Measurements from ENCODE around the gene CTNS. TPM values are rescaled to one million over a fixed set of nuclear protein-coding genes. Genes with fewer than 3 reads are reported as not detected.

CTNS gene
- total RNA-seq, 2 donors from 2014 or later = 6.6 to 23.3 TPM

DNA sequence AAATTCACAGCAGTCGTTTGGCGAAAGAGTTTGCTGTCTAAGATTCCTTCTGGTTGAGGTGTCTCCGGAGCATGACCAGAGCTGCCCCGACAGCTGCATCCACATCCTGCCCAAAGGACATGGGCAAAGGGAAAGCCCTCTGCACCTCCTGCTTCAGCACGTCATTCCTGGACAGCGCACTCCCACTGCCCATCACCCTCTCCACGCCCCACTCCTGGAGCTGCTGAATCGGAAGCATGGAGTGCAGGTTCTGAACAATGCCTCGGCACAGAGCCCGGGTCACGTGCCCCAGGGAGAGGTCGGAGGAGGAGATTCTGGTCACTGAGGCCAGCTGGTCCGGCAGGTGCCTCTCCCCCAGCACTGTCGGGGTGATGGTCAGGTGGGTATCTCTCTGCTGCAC, 26.0 kb upstream of the CTNS start:
- H3K9me3 ChIP-seq = no peaks in the 10 kb centered on the region
- DNase-seq (ENCODE audit: low spot score) = no peak
- peaks cover 32% of the 10 kb centered on the region for H3K36me3 ChIP-seq
- H3K27me3 ChIP-seq (replicated peaks; ENCODE audit: insufficient read depth) = no peaks in the 10 kb centered on the region
- no peaks in the 10 kb centered on the region for H3K4me1 ChIP-seq (ENCODE audit: control insufficient read depth in 1 of 2, low read depth in 2 of 2)
- ATAC-seq (ENCODE audit: insufficient number of reproducible peaks, low FRiP score, low read depth) = no peak
- no peak overlapping the region for H3K27ac ChIP-seq
- H3K4me3 ChIP-seq = no peak overlapping the region
- TF ChIP-seq, protein P1, sequence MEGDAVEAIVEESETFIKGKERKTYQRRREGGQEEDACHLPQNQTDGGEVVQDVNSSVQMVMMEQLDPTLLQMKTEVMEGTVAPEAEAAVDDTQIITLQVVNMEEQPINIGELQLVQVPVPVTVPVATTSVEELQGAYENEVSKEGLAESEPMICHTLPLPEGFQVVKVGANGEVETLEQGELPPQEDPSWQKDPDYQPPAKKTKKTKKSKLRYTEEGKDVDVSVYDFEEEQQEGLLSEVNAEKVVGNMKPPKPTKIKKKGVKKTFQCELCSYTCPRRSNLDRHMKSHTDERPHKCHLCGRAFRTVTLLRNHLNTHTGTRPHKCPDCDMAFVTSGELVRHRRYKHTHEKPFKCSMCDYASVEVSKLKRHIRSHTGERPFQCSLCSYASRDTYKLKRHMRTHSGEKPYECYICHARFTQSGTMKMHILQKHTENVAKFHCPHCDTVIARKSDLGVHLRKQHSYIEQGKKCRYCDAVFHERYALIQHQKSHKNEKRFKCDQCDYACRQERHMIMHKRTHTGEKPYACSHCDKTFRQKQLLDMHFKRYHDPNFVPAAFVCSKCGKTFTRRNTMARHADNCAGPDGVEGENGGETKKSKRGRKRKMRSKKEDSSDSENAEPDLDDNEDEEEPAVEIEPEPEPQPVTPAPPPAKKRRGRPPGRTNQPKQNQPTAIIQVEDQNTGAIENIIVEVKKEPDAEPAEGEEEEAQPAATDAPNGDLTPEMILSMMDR (IDR thresholded peaks at IDR 0.05) = no peak

DNA sequence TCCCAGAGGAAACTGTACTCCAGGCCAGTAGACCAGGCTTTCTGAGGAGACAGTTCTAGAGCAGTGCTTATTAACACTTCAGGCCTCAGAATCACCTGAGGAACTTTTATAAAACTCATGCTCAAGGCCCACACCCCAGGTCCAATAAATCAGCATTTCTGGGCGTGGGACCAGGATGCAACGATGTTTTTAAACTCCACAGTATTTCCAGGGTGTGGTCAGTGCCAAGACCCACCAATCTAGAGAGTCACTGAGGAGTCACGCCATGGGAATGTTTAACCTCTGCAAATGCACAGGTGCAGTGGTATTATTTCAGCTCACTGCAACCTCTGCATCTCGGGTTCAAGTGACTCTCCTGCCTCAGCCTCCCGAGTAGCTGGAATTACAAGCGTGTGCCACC, 23.4 kb upstream of the CTNS start:
- Histone ChIP-seq H3K27ac (no peak overlapping the region), H3K4me1 (ENCODE audit: control insufficient read depth in 1 of 2, low read depth in 2 of 2) (no peaks in the 10 kb centered on the region), H3K36me3 (peaks cover 32% of the 10 kb centered on the region), H3K9me3 (no peaks in the 10 kb centered on the region), H3K4me3 (no peak overlapping the region), H3K27me3 (replicated peaks; ENCODE audit: insufficient read depth) (no peaks in the 10 kb centered on the region)
- no peak for DNase-seq (ENCODE audit: low spot score)
- TF ChIP-seq, protein P1 (IDR thresholded peaks at IDR 0.05) = no peak
- no peak for ATAC-seq (ENCODE audit: insufficient number of reproducible peaks, low FRiP score, low read depth)

DNA sequence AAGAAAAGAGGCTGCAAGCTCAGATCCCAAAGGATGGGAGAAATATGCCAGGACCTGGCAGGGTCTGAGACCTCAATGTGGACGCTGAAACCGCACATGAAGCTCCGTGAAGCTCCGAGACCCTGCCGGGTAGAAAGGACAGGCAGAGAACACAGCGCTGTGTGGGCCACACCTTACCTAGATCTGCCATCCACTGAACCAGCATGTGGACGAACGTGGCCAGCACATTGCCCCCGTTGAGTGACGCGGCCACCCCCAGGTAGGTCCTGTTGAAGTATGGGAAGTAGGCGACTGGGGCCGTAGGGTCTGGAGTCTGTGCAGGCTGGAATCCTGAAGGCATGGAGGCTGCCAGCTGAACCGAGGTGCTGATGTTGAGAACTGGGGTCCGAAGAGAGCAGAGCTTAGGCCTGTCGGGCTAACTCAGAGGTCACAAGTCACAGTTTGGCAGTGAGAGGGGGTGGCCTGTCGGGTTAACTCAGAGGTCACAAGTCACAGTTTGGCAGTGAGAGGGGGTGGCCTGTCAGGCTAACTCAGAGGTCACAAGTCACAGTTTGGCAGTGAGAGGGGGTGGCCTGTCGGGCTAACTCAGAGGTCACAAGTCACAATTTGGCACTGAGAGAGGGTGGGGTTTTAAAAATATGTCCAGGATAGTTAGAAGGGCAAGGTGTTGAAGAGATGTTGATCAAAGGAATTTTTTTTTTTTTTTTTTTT, 21.2 kb upstream of the CTNS start:
- H3K36me3 ChIP-seq = peaks cover 17% of the 10 kb centered on the region
- H3K27me3 ChIP-seq (replicated peaks; ENCODE audit: insufficient read depth) = no peaks in the 10 kb centered on the region
- TF ChIP-seq, protein P1 (IDR thresholded peaks at IDR 0.05) = no peak
- ATAC-seq (ENCODE audit: insufficient number of reproducible peaks, low FRiP score, low read depth) = no peak
- no peak overlapping the region for H3K27ac ChIP-seq
- no peaks in the 10 kb centered on the region for H3K4me1 ChIP-seq (ENCODE audit: control insufficient read depth in 1 of 2, low read depth in 2 of 2)
- no peak overlapping the region for H3K4me3 ChIP-seq
- no peaks in the 10 kb centered on the region for H3K9me3 ChIP-seq
- no peak for DNase-seq (ENCODE audit: low spot score)

DNA sequence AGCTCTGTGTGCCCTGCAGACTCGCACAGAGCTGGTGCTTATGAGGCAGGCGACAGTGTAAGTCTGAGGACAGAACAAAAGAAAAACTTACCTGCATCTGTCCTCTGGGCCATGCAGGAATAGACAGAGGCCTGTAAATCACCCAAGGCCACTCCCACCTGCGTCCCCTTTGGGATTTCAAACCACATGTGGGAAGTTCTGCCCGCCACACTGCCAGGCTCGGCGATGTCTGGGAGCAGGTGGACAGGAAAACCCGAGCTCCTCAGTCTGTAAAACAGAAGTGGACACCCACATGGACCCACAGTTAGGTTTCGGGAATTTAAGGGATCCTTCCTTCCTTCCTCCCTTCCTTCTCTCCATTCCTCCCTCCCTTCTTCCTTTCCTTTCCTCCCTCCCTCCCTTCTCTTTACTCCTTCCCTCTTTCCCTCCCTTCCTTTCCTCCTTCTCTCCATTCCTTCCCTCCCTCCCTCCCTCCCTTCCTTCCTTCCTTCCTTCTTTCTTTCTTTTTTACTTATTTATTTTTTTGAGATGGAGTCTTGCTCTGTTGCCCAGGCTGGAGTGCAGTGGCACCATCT, 15.3 kb upstream of the CTNS start:
- TF ChIP-seq, protein P1 (IDR thresholded peaks at IDR 0.05) = no peak
- Histone ChIP-seq H3K4me3 (no peak overlapping the region), H3K4me1 (ENCODE audit: control insufficient read depth in 1 of 2, low read depth in 2 of 2) (no peaks in the 10 kb centered on the region), H3K27me3 (replicated peaks; ENCODE audit: insufficient read depth) (no peaks in the 10 kb centered on the region), H3K27ac (no peak overlapping the region), H3K36me3 (peaks cover 36% of the 10 kb centered on the region), H3K9me3 (no peaks in the 10 kb centered on the region)
- ATAC-seq (ENCODE audit: insufficient number of reproducible peaks, low FRiP score, low read depth) (no peak), DNase-seq (ENCODE audit: low spot score) (no peak)

DNA sequence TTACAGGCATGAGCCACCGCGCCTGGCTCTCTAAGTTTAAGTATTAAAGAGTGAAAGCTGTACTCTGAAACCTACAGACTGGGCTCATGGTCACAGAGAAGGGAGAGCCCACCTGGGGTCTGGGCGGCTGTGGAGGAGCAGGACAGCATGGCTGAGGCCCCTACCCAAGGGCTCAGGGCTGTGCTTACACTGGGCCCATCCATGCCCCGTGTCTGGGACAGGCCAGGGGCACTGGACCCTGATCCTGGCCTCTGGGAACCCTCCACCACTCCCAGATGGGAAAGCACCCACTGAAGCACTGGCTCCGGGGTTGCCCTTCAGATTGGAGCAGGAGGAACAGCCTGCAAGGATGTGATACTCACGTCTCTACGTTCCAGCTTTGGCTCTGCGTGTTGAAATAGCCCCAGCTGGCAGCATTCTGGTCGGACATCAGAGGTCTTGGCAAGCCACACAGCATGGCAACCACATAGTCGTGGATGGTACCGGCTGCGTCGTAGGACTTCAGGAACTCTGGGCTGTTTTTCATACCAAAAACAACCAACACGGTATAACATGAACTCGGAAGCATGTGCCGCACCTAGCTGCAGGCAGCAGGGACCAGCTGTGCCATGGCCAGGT, 13.5 kb upstream of the CTNS start:
- H3K36me3 ChIP-seq = peaks cover 34% of the 10 kb centered on the region
- no peaks in the 10 kb centered on the region for H3K4me1 ChIP-seq (ENCODE audit: control insufficient read depth in 1 of 2, low read depth in 2 of 2)
- no peak overlapping the region for H3K4me3 ChIP-seq
- TF ChIP-seq, protein P1 (IDR thresholded peaks at IDR 0.05) = no peak
- H3K9me3 ChIP-seq = no peaks in the 10 kb centered on the region
- DNase-seq (ENCODE audit: low spot score) (no peak), ATAC-seq (ENCODE audit: insufficient number of reproducible peaks, low FRiP score, low read depth) (no peak)
- no peak overlapping the region for H3K27ac ChIP-seq
- no peaks in the 10 kb centered on the region for H3K27me3 ChIP-seq (replicated peaks; ENCODE audit: insufficient read depth)

All from thoracic aorta (tissue), 2 donors.